Activated T-cell treated with anti-CD3 and anti-CD28 coated beads, Interleukin-2, amount 50 U/mL, for 48 hours (primary cell): ENCODE measurements around the gene STC2.
"Not testable (repeated sequence)": the region's sequence is repeated elsewhere in the genome, so short reads cannot be mapped to it uniquely, and the experiment has no call there.

Experiments
- DNase-seq, 2 experiments: peaks; one replicate each; pipeline ENCODE4 v3.0.0-alpha.2; 2020

The STC2 gene

GRCh38 chr5:173327948-173328843 is at the start of gene STC2:
Gene STC2 (minus strand): TSS chr5:173328414. CDS start chr5:173328193, 221 bp downstream.
- peak; percentile 77 to 82 for DNase-seq

DNA sequence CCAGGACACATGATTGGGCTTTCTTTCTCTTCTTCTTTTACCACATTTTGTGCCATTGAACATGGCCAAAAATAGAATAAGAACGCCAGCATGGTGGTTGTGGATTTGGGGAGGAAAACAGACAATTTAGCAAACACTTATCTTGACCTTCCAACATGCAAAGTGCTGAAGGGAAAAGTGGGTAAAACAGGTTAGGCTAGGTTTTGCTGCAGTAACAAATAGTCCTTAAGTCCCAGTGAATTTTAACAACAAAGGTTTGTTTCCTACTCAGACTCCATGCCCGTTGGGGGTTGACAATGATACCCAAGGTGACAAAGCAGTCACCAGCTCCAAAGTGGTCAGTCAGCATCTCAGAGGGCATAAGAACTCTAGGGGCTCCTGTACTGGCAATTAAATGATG is 43.2 kb upstream of the STC2 start:
- DNase-seq, result no peak

DNA sequence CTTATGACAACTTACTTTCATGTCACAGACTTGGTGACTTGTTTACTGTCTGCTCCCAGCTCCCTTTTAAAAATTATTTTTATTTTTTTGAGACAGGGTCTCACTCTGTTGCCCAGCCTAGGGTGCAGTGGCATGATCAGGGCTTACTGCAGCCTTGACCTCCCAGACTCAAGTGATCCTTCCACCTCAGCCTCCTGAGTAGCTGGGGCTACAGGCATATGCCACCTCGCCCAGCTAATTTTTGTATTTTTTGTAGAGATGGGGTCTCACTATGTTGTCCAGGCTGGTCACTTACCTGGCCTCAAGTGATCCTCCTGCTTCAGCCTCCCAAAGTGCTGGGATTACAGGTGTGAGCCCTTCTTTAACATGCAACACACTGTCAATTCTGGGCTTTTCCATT is 35.2 kb upstream of the STC2 start:
- DNase-seq, result not testable (repeated sequence)

DNA sequence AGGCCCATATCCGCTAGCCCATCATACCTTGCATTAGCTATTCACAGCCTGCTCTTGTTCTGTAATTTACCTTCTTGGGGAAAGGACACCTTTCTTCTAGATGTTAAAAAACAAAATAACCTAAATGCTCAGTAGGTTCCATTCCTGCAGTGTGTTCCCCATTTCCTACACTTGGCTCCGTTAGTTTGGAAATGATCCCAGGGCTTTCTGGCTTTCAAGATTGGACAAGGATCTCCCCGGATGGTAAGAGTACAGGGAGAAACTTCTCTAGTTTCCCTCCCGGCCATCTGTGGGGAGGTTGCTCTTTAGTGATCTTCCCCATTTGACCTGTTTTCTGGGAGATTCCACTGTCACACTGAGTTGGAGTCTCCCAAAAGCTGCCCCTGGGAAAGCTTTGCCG is 27.3 kb upstream of the STC2 start:
- no peak for DNase-seq

DNA sequence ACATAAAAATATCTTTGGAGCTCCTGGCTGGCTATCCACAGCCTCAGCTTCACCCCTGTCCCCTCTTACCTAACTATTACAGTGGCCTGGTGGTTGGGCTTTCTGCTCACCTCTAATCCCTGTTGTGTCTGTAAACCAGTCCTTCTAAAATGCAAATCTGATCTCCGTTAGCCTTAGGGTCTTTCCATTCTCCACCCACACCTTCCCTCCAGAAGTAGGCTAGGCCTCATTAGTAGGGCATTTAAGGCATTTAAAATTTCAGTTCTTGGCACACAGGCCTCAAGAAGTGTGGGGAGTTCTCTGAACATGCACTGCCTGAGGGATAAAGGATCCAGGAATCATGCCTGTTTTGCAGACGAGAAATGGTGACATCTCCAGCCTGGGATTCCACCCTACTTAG is 26.4 kb upstream of the STC2 start:
- no peak for DNase-seq

GRCh38 chr5:173352366-173353349 is 24.4 kb upstream of the STC2 start:
- no peak for DNase-seq

GRCh38 chr5:173342813-173343755 is 14.9 kb upstream of the STC2 start:
- no peak for DNase-seq

DNA sequence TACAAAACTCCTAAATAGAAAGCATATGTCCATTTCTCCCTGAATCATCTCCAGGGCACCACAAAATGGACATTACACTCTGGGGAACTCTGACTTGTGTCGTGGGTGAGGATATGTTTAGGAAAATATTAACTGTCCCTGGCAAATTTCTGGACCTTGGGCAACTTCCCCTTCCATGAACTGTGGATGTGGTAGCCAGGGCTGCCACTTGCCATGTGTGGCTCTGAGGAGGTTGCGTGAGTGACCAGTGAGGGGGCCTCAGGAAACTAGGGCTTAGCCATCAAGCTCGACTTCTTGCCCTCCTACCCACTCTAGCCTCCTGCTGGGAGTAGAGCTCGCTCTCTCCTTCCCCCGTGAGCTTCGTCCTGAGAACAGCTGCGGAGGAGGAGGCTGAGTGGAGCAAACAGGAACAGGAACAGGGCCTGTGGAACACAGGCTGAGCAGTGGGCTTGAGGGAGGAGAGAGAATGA is 13.8 kb upstream of the STC2 start:
- no peak for DNase-seq

- no peak for DNase-seq
Observed at GRCh38 chr5:173340984-173341383, 12.8 kb upstream of the STC2 start.

DNA sequence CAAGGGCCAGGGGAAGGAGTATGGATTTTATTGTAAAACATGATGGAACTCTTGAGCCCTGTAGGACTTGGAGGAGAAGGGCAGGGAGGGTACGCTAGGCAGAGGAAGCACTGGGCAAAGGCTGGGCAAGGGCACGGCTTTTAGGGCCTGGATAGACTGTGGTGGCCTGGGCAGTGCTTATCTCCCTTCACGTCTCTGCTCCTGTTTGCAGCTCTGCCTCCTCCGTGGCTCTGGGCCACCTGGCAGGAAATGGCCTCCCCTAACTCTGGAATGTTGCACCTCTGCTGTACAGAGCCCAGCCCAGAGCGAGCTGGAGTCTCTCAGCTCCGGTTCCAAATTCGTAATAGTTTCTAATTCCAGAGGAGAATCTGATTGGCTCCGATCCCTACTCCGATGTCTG is 12.2 kb upstream of the STC2 start:
- no peak for DNase-seq

DNA sequence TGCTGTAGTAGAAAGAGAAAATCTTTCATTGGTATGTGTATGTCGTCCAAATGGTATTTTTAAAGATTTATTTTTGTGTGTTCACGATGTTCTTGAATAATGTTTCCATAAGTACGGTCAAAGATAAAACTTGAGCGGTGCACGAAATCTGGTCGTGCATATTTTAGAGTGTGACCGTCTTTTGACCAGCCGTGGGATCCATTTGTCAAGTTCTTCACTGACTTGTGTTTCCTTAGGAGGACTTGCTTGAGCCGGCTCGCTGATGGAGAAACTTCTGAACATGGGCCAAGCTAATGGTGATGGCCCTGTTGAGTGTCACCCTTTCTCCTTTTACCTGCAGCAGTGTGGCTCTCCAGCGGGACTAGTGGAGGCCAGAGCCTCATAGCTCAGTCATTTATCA is 11.1 kb upstream of the STC2 start:
- no peak for DNase-seq

GRCh38 chr5:173338380-173339015 is 10.3 kb upstream of the STC2 start:
- DNase-seq, result no peak

DNA sequence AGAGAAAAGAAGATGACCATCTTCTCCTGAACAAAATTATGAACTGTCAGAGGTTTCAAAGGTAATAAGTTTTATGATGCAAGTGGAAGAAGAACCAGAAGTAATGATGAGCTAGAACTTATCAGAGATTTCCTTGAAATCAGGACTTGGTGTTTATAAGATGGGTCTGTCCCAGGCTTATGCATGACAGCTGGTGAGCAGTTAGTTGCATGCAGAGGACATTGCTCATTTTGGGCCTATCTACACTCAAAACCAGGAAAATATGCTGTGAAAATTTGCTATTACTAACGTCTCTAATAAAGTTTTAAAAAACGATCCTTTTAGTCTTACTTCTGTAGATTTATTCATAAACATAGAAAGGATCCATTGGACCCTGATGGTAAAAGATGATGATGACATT is 6.6 kb upstream of the STC2 start:
- DNase-seq, result no peak

DNA sequence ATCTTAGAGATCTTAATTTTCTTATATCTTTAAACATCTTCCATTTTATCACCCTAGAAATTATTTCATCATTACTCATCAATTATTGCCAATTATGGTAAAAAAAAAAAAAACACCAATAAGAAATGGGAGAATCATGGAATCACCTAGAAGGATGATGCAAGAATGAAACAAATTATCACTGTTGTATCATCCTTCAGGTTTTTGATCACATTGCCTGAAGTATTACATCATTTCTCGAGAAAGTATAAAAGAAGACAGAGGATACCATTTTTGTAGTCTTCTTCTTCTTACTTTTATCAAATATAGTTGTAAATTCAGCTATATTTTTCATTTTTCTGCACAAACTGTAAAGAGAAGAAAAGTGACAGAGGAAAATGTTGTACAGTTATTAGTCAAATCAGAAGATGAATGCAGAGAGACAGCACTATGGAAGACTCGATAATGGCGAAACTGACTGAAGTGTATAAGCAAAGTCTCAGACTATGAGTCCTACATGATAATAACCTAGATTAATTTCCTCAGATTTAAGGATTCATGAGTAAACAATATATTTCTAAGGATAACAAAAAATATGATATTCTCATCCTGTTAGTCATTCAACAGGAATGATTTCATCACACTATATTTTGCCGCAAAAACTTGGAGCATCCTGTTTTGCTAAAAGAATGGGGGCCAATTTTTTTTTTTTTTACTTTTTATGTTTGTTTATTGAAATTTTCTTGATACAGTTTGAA is 5.9 kb upstream of the STC2 start:
- no peak for DNase-seq

DNA sequence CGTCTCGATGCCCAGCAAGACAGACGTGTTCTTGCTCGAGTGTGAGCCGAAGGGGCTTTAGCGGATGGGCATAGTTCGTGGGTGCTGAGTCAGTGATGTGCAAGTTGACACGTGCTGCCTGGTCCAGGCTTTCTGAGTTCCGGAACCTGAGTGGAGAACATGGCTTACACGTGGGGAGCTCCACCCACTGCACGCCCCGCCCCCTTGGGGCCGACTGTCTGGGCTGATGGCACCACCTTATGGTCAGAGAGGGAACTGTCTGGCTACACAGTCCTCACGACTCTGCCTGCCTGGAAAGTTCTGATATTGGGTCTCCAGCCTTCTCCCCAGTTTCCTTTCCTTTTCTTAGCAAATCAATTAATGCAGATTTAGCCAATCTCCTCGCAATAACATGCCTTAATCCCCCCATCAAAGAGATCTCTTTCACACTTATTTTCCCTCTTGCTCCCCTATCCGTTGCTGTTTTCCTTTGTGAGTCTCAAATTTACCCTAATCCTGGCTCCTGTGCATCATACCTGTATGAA is 3.8 kb upstream of the STC2 start:
- DNase-seq, result peak; percentile 92 to 93

DNA sequence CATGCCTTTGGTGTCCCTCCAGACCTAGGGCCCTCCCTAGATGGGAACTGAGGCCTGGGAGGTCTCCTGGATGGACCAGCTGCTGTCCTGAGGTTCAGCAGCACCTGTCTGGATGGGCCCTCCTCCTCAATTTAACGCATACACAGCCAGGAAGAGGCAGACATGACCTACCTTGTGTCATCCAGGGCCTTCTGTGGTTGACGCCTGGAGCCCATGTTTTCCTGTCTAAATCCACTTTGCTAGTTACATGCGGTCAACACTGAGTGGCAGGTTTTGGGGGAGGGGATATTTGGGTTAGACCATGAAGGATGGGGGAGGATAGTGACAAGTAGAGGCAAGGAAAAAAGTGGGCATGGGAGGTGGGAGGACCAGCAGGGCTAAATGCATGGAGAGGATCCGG is 3.1 kb upstream of the STC2 start:
- peak in 1 of 2 experiments; percentile 28 for DNase-seq

- peak in 1 of 2 experiments; percentile 26 for DNase-seq
Observed at GRCh38 chr5:173330338-173331206, 2.4 kb upstream of the STC2 start.

GRCh38 chr5:173329491-173330337 is 1.5 kb upstream of the STC2 start:
- DNase-seq, result peak; percentile 67 to 78
